22Rv1 (cell line): ENCODE results near the gene FAM234A.

Experiments used
- CTCF ChIP-seq: fragments of 450-650 bp; IDR thresholded peaks from 2 replicates; pipeline ENCODE4 v1.5.1; 2017; ENCODE audit warnings: mild to moderate bottlenecking
- ZFX ChIP-seq: fragments of 450-650 bp; IDR thresholded peaks from 2 replicates; pipeline ENCODE4 v1.6.1; 2017; ENCODE audit warnings: antibody characterized with exemption, borderline replicate concordance

- no peak for TF ChIP-seq CTCF
- TF ChIP-seq ZFX, result no peak
These were observed 20.6 kb downstream of the FAM234A start for GRCh38 chr16:255183-255582.
